NOMO-1 (cell line): ENCODE measurements around the gene CYB5A.
"Not testable (repeated sequence)": the region's sequence is repeated elsewhere in the genome, so short reads cannot be mapped to it uniquely, and the experiment has no call there.

Source experiments
- DNase-seq, 2 experiments: peaks; one replicate each; lab custom pipeline; 2025; ENCODE audit not compliant: unreplicated experiment in 2 of 2; lab: John Stamatoyannopoulos, UW

CYB5A gene

GRCh38 chr18:74299162-74299561 lies 7.4 kb upstream of the CYB5A start:
- DNase-seq = no peak

GRCh38 chr18:74294526-74294925 lies 2.8 kb upstream of the CYB5A start:
- DNase-seq = no peak

- not testable (repeated sequence) for DNase-seq
Observed at GRCh38 chr18:74292982-74293381, 1.2 kb upstream of the CYB5A start.

- DNase-seq = no peak
Observed at GRCh38 chr18:74292541-74292858, 737 bp upstream of the CYB5A start.

GRCh38 chr18:74291472-74291770 lies 342 bp downstream of the CYB5A start:
- no peak for DNase-seq

GRCh38 chr18:74290794-74291471 lies 830 bp downstream of the CYB5A start:
- DNase-seq = no peak

GRCh38 chr18:74290021-74290420 lies 1.7 kb downstream of the CYB5A start:
- DNase-seq = no peak

- DNase-seq = peak in 1 of 2 experiments; percentile 2
Observed at GRCh38 chr18:74289137-74289536, 2.6 kb downstream of the CYB5A start.

- DNase-seq = no peak
Observed at GRCh38 chr18:74288730-74289129, 3.0 kb downstream of the CYB5A start.

- no peak for DNase-seq
Observed at GRCh38 chr18:74288041-74288440, 3.7 kb downstream of the CYB5A start.

GRCh38 chr18:74286856-74287255 lies 4.9 kb downstream of the CYB5A start:
- DNase-seq = no peak

GRCh38 chr18:74286106-74286855 lies 5.5 kb downstream of the CYB5A start:
- DNase-seq = no peak

- DNase-seq = not testable (repeated sequence)
Observed at GRCh38 chr18:74285583-74285982, 6.2 kb downstream of the CYB5A start.

- no peak for DNase-seq
Observed at GRCh38 chr18:74284980-74285355, 6.8 kb downstream of the CYB5A start.

- DNase-seq = no peak
Observed at GRCh38 chr18:74284191-74284979, 7.4 kb downstream of the CYB5A start.

GRCh38 chr18:74283646-74284045 lies 8.1 kb downstream of the CYB5A start:
- no peak for DNase-seq

- no peak for DNase-seq
Observed at GRCh38 chr18:74282755-74283554, 8.8 kb downstream of the CYB5A start.

- DNase-seq = no peak
Observed at GRCh38 chr18:74281980-74282754, 9.6 kb downstream of the CYB5A start.

- DNase-seq = no peak
Observed at GRCh38 chr18:74281011-74281979, 10.5 kb downstream of the CYB5A start.
